ENCODE results near the gene MICAL1.

Gene MICAL1

DNA sequence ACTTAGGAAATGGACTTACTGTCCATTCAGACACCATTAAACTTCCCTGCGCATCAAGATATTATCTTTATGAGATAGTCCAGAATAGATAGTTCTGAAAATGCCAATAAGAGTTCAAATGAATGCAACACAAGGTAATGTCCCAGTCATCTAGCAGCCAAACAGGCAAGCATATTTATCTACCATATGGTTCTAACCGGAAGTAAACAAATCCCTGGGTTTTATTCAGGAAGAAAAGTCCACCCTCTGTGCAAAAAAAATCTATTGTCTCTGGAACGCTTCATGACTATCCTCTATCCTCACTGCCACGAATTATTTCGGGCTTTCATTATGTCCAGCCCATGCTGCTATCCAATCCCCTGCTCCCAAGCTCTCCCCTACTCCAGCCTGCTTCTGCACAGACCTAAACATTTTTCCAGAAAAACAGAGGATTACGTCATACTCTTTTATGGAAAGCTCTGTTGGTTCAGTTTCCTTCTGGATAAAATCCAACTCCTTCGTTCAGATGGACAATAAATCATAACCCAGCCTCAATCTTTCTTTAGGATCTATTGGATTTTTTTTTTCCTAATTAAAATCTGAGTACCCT is 26.6 kb downstream of the MICAL1 start:
- no peak for DNase-seq

- DNase-seq: no peak
Measured at GRCh38 chr6:109424946-109425345, 30.6 kb downstream of the MICAL1 start.

DNA sequence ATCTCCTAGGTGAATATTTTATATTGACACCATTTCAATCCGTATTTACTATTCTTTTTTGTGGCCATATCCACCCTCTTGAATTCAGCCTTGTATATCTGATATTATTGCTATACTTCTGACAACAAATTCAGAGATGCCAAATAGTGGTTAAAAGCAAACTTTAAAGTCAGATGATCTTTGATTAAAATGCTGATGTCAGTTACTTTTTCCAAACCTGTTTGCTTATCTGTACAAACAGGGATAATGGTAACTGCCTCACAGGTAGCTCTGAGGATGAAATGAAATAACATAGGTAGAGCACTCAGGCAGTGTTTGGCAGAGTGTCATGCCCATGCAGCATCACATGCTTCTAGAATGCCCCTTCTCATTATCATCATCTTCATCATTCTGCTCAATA is 34.4 kb downstream of the MICAL1 start:
- DNase-seq: no peak

DNA sequence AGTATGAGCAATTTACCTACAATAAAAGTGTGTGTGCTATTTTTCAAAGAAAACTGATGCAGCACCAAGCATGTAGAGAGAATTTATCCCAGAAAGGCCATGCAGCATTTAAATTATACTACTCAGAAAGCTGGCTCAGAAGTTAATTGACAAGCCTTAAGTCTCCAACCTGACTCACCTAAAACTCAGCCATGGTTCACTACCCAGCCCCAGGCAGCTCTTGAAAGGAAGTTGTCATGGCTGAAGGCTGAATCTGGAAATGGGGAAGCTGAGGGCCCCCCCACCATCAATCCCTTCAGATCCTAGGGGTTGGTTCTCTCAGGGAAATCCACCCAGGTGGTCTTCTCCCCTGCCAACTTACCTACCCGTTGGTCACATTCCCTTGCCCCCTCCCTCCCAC is 34.8 kb downstream of the MICAL1 start:
- DNase-seq: no peak

- DNase-seq: no peak
Measured at GRCh38 chr6:109417646-109418045, 37.9 kb downstream of the MICAL1 start.

- no peak for DNase-seq
Measured at GRCh38 chr6:109411034-109411433, 44.5 kb downstream of the MICAL1 start.

DNA sequence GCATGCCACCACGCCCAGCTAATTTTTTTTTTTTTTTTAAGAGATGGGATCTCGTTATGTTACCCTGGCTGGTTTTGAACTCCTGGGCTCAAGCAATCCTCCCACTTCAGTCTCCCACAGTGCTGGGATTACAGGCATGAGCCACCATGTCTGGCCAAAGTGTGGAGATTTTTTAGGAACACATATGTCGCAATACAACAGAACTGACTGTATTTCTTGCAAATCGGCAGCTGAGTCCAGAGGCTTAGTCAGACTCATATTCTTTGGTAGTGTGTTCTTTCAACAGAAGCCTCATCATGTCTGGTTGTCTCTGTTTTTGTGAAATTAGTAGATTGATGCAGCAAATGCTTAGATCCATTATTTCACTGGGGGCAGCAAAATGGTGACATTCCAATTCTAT is 49.4 kb downstream of the MICAL1 start:
- DNase-seq: no peak

DNA sequence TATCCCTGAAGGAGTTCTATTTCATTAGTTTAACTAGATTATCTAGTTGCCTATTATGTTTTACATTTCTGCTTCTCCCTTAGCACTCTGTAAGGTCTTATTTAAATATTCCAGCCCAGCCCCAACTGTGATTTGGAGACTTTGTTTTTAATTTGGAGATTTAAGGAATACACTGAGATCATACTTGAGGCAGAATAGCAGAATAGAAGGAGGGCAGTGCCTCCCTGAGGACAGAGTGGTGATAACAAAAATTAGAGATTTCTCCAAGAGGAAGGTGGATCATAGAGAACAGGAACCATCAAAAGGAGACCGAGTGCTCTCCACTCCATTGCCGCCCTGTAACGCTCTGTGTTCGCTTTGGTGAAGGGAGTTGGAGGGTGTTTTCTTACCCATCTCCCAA is 58.6 kb downstream of the MICAL1 start:
- DNase-seq: no peak

DNA sequence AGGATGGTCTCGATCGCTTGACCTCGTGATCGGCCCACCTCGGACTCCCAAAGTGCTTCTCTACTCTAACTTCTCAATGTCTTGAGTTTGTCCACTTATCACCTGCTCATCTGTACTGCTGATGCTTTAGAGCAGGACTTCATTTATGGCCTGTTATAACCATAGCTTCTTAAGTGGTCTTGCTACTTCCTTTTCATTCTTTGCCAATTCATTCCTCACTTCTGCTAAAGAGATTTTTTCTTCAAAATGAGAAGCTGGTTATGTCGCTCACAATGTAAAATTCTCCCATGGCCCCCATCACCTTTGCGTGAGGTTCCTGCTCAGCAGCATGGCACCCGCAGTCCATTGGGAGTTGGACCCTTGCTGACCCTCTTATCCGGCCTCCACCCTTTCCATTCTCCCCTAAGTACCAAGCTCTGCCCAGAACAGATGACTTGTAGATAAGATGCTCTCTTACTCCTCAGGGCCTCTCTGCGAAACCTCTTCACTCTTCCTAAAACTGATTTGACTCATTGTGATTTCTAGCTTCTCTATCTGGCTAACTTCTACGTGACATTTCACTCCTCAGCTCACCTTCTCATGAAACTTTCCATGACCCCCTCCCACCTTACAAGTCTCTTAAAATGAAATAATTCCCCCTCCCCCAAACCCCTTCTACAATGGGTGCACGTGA is 59.4 kb downstream of the MICAL1 start:
- DNase-seq: no peak
